HG02678 (cell line): ENCODE data around the gene CHN1.
A peak's percentile ranks its signal among the peaks of the same experiment; 100 is the strongest.

Experiments
- ATAC-seq: cut with Tn5 transposase; IDR thresholded peaks from one replicate; pipeline ENCODE4 v1.9.1; 2021; ENCODE audit warnings: mild to moderate bottlenecking, moderate library complexity; ENCODE audit not compliant: unreplicated experiment

CHN1 gene

DNA sequence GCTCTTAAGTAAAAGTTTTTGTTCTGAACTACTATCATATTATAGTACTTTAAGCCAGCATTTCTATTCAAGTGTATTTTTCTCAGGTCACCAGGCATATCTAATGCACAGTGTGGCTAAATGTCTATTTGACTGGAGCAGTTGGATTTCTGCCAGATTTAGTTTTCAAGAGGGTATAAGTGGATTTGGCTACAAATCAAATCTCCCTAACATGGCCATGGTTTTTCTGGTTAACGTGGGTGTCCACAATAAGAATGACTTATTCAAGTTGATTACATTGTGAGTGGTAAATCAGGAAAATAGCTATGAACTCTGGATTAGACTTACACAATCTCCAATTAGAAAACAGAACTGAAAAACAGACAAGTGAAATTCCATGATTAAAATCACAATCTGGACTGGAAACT is 5.7 kb upstream of the CHN1 start:
- ATAC-seq, result no peak

DNA sequence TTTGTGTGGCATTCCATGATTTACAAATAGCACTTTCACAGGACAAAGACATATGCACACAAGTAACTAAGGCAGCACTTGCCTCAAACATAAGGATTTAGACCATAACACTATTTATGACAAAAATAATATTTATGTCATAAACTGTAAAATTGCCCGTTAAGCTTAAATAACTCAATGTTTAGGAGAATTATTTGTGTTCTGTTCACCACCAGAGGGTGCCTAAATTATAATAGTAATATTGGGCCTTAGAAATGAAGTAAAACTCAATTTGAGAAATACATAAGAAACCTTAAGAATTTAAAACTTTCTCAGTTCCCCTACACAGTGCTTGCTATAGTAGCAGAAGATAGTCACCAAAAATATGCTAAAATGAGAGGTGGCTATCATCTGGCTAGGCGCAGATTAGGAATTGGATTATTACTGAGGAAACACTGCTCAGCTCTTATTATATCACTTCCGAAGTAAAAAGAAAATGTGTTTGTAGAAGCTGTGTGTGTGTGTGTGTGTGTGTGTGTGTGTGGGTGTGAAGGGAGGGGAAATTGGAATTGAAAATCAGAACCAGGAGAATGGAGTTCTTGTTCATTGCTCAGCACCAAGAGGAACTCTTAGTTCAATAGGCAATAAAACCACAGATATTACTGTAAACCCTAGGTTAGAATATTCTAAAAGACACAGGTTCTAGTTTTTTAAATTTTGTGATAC is 4.9 kb upstream of the CHN1 start:
- ATAC-seq, result no peak

DNA sequence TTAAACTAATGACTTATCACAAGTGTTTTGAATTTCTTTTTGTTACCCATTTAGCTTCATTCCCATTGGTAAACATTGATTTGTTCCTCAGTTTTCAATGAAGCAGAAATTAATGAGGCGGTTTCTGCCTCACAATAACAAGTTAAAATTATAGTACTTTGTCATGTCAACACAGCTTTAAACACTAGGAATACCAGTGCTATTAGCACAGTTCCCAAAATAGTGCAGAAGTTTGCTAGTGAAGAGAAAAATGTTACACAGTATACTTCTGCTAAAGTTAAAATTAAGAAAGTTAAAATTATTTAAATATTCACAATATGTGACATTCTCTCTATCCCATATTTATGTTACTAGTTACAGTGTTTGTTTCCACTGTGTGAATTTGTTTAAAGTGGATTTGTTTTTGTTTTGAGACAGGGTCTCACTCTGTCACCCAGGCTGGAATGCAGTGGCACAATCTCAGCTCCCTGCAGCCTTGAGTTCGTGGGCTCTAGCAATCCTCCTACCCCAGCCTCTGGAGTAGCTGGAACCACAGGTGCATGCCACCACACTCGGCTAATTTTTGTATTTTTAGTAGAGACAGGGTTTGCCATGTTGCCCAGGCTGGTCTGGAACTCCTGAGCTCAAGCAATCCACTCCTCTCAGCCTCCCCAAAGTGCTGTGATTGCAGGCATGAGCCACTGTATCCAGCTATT is 3.8 kb upstream of the CHN1 start:
- no peak for ATAC-seq

DNA sequence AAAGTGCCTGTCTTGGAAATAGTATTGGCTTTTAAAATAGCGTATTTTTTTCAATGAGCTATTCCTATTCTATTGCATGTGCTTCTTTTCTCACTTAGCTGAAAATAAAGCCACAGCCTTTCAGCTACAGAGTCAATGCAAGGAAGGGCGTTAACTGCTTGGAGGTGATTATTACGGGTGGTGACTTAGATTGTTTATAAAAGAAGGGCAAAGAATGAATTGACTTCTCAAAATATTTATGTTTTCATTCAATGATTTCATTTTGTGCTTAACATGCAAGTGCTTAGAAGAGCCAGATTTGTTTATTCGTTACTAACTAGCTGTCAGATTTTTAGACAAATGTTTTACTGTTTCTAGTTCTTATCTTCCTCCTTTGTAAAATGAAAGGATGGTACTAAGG is 2.8 kb upstream of the CHN1 start:
- ATAC-seq, result no peak

DNA sequence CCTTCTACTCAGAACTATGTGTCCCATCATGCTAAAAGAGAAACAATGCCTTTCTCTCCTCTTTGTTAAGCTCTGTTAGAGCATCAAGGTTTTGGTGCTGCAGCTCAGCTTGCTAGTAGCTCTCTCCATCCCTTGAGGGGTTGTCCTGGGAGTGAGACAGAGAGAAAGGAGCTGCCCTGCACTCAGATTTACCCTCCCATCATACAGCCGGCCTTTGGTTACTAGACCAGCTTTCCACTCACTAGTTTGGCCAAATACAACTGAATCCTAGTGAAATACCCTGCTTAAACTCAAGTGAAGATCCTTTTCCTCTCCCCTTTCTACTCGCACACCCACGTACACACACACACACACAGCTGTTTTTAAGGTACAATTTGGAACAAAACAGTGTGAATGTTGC is 2.3 kb upstream of the CHN1 start:
- ATAC-seq, result no peak

DNA sequence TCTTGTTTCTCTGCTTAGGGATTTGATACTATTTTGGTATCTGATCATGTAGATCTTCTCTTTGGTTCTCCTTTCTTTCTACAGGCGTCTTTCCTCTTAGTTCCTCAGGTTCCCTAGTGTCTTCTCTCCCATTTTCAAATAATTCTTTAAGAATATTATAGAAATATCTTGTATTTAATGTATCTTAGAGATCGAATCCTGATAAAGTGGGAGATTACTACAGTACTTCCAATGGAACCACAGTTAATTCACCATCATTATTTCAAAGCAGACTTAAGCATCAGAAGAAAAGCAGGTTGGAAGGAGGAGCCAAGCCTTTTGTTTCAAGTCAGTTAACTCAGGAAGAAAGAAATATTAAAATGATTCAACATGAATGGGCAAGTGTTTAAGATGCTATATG is 1.1 kb upstream of the CHN1 start:
- no peak for ATAC-seq

DNA sequence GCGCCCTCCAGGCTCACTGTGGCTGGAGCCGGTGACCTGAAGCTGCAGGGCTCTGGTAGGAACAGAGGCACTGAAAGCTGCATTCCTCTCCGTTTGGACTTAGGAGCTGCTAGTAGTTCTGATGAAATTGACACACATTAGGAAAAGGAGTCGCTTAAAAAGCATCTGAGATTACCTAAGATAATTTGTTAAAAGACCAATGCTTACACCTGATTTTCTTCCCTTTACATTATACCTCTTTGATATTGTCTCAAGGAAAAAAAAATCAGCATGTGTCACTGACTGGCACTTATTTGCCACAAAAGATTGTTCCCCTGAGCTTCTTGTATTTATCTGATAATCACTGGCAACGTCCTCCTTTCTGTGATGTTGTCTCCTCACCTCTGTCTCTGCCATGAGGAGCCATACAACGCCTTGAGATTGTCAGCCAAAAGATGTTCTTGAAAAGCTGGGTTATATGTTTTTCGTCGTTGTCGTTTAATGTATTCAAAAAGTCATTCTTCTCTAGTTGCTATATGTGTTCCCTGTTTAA is 618 bp upstream of the CHN1 start:
- no peak for ATAC-seq

DNA sequence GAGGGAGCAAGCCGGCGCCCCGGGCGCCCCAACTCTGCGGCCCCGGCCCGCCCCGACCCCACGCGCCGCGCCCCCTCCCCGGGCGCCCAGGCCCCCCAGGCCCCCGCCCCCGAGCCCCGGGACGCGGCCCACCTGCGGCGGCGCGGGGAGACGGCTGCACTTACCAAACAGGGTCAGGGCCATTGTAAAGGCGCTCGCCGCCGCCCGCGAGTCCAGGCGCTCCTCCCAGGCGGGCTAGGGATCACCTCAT is 526 bp downstream of the CHN1 start:
- peak; percentile 20 for ATAC-seq

DNA sequence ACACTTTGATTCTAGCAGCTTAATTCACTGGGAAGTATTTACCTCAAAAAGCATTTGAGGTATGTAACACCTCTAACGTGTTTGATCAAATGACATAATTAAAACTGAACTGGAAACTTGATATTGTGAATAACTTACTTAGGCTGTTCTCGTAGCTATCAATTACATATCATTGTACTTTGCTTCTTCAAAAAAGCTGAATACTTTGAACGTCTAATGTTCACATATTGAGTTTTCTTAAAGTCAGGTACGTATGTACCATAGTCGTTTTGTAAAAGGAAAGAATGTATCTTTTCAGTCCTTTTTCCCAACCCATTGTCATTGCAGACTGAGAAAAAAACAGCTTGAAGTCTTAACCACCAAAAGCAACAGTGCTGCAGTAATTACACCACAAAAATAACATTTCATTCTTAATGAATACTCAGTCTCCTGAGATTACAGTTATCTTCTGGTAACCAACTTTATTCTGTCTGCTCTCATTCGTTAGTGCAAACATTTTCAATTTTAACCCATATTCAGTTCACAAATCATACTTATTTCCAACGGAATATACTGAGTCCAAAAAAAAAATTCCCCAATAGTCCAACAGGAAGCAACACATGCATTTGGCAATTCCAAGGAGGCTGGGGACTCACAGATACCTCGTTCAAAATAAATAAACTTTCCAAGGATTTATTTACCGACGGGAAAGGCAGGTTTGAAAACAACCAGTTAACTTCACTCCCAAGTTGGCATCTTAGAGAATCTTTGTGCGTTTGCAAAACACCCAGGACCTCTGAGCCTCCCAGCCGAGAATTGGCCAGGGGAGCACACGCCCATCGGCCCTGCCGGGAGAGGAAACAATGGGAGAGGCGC is 1.1 kb downstream of the CHN1 start:
- ATAC-seq, result no peak

DNA sequence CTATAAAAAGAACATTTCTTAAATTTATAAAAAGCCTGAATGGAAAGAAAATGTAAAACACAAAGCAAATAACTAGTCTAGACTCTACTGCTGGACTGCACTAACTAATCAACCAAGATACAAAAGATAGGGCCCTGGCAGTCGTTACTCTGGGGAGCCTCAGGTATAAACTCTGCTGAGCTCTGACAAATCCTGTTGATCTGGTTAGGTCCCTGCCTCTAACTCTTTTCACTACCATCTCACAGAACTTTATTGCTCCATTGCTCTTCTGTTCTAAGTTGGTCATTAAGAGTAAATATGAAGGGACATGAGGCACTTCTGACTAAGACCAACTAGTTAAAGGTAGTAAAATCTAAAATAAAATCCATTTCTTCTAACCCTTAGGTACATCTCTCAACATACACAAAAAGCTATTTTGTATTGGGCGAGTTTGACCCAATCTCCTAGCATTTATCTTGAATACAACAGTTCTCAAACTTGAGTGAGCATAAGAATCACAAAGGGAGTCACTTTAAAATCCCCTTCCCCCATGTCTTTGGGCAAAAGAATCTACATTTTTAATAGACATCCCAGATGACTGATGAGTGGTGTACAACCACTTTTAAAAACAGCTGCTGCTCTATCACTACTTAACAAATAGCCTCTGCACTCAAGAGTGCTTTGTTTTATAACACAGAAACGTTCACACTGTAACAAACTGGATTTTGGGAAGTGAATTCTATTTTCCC is 2.5 kb downstream of the CHN1 start:
- ATAC-seq, result no peak

DNA sequence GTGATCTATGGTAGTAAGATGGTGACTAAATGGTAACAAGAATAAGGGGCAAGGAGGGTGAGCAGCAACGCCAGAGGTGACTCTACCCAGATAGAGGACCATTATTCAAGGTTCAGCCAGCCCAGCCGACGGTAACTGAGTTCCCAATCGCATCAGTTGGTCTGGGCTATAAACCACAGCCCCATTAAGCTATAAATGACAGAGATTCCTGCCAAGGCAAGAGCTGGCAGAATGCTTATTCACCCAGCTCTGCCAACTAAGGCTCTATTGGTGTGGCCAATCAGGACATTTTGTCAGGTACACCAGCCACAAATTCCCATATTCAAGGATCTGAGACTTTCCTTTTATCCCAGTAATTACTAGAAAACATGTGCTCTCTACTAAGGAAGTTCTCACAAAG is 3.6 kb downstream of the CHN1 start:
- no peak for ATAC-seq

DNA sequence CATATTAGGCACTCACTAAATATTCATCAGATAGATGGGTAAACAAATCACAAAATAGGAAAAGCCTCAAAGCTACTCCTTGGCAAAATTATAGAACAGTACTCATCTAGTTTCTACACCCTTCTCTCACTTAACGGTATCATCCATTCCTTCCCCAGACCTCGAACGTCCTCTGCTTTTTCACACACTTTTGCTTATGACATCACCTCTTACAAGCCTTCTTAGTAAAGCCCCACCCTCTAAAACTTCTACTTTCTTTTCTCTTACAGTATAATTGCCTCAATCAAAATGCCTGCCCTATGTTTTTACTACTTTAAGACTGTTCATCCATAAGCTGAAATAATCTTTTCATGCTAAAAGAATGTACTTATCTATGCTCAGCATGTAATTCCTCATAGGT is 8.1 kb downstream of the CHN1 start:
- no peak for ATAC-seq

DNA sequence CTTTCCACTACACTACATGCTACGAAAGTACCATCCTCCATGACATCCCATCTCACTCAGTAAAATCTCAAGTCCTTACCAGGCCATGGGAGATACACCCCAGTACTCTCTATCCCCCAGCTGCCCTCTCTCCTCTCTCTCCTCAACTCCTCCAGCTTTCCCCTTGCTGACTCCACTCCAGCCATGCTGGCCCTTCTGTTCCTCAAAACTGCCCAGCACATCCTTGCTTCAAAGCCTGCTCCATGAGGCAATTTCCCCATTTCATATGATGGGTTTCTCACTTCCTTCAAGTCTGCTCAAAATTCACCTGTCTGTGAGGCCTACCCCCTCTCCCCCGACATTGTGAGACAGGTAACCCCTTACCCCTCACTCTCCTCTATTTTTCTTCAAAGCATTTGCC is 8.6 kb downstream of the CHN1 start:
- no peak for ATAC-seq

DNA sequence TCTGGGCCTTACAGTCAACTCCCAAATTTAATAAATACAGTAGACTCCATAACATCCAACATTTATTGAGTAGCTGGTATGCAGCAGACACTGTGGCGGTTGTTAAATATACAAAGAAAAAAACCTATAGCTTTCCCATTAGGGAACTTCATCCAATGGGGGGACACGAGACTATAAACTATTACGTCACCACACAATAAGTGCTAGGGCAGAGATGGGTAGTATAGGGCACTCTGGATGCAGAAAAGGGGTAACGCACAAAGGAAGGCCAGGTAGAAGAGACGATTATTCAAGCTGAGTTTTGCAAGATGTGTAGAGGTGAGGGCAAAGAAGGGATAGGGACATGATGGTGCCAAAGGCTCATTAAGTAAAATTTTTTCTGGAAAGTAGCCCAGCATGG is 10.8 kb downstream of the CHN1 start:
- ATAC-seq, result no peak

DNA sequence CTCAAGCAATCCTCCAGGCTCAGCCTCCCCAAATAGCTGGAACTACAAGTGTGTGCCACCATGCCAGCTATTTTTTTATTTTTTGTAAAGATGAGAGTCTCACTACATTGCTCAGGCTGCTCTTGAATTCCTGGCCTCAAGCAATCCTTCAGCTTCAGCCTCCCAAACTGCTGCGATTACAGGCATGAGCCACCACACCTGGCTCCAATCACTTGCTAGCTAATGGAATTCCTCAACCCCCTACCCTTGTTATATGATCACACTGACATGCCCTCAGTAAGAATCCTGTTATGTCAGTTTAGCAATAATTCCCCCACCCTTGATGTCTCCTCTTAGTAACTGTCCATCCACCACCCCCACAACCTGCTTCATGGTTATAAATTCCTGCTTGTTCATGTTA is 12.3 kb downstream of the CHN1 start:
- no peak for ATAC-seq

DNA sequence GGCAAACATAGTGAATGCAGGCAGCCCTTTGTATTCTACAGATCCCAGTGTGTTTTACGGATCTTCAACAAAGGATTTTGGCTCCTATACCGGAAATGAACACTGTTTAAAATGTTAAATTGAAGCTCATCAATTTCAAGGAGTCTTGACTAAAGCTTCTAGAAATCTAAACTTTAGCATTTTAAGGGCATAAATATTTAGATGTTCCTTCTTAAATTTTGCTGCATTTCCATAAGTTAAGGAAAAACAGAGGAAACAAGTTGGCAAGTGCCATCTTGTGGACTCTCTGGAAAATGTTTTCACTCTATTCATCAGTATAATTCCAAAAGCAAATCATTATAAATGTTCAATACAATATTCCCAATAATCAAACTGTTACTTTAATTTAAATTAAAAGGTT is 19.6 kb downstream of the CHN1 start:
- no peak for ATAC-seq

DNA sequence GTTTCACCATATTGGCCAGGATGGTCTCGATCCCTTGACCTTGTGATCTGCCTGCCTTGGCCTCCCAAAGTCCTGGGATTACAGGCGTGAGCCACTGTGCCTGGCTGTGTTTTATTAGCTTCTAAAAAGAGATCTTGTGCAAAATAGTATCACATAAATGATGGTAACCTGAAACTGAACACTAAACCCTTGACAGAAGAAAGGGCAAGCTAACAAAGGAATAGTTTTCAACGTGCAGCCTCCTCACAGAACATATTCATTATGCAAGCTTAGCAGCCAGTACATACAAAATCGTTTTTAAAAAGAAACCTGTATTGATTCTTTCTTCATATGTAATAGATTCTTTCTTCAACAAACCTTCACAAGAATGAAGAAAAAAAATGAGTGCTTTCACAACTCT is 20.6 kb downstream of the CHN1 start:
- ATAC-seq, result no peak

DNA sequence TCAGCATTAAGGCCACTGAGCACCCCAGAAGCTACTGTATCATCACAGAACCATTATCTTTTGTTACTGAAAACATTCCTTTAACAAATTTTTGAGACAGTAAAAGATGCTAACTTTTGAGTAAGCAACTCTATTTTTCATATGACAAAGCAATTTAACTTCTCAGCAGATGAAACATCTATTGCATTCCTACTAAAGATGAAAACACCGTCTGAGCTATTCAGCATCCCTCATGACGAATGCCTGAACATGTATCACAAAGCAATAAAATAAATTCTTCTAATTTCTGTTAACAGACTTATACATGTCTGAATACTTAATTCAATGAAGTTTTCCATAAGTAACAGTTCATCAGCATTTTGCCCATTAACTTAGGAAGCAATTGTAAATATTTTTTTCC is 23.9 kb downstream of the CHN1 start:
- ATAC-seq, result no peak

DNA sequence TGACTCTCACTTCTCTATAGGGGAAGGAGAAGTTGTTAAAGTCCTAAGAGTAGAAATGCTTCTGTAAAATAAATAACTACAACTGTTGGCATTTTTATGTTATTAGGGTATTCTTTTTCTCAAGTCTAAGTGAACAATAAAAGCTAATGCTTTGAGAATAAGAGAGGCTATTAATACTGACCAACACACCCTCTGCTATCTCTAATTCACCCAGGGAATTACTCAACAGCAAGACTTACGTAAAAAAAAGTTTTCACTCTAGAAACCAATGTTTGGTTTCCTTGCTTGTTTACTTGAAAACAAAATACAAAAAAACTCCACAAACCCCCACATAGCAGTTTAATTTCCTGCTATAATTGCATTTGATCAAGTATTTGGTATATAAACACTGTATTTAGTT is 25.2 kb downstream of the CHN1 start:
- no peak for ATAC-seq

DNA sequence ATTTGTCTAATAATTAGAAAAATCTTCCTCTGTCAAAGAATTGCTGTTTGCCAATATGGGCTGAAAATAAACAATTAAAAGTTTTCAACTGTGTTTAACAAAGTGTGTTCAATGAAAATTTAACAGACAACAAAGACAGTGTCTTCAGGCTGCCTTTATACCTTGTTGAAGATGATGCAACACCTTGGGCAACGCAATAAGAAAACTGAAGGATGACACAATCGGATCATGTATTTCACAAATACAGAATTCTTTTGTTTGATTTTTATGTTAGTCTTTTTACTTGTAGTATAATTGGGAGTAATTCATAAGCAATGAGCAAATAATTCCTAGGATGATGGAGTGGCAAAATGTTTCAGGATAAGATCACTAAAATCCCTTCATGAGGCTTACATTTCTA is 27.8 kb downstream of the CHN1 start:
- no peak for ATAC-seq

DNA sequence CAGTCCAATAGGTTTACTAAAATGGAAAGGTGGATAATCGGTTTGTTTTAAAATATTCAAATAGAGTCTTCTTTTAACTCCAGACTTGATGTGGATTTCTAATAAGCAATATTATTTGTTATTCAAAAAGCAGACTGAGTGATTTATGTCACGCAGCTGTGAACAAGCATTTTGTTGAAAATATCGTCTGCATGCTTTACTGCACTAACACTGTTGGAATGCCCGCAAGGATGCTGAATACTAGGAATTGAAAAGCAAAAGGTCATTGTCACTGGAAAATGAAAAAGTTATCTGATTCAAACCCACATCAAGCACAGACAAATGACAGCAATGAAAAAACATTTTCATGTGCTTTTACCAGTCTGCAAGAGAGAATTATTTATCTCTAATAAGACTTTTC is 31.1 kb downstream of the CHN1 start:
- ATAC-seq, result no peak
